Mesenchymal stem cell (in vitro differentiated cells and primary cell): ENCODE data around the gene ASPDH.

Source experiments
- DNase-seq: peaks from one replicate; pipeline ENCODE4 v3.0.0-alpha.2; 2013
- H2AFZ ChIP-seq: one replicate; pipeline ENCODE4 v1.6.1; 2013; ENCODE audit warnings: low read depth, mild to moderate bottlenecking, control low read depth, inconsistent platforms, low read length, moderate library complexity
- H2AK5ac ChIP-seq: 2 replicates; pipeline ENCODE4 v1.6.1; 2013; ENCODE audit warnings: low read length, moderate library complexity, mild to moderate bottlenecking, inconsistent platforms; ENCODE audit not compliant: severe bottlenecking
- H2BK120ac ChIP-seq: one replicate; pipeline ENCODE4 v1.6.1; 2013; ENCODE audit warnings: low read depth, mild to moderate bottlenecking, inconsistent platforms, low read length, moderate library complexity
- H2BK12ac ChIP-seq, 2 experiments: one replicate each; pipeline ENCODE4 v1.6.1; 2013; ENCODE audit warnings: inconsistent platforms in 2 of 2, low read length in 2 of 2, mild to moderate bottlenecking in 2 of 2, moderate library complexity in 2 of 2, control low read depth in 1 of 2
- H2BK15ac ChIP-seq: one replicate; pipeline ENCODE4 v1.6.1; 2013; ENCODE audit warnings: mild to moderate bottlenecking, low read depth, inconsistent platforms; ENCODE audit not compliant: poor library complexity, severe bottlenecking
- H2BK5ac ChIP-seq: 2 replicates; pipeline ENCODE4 v1.6.1; 2013; ENCODE audit warnings: low read depth, mild to moderate bottlenecking, low read length, control low read depth, inconsistent platforms; ENCODE audit not compliant: poor library complexity, severe bottlenecking
- H3K14ac ChIP-seq, 2 experiments: one replicate each; pipeline ENCODE4 v1.6.1; 2013; ENCODE audit warnings: inconsistent platforms in 2 of 2, low read length in 2 of 2, control low read depth in 1 of 2, mild to moderate bottlenecking in 1 of 2, moderate library complexity in 1 of 2
- H3K18ac ChIP-seq, 2 experiments: one replicate each; pipeline ENCODE4 v1.6.1; 2013; ENCODE audit warnings: inconsistent platforms in 2 of 2, low read length in 2 of 2, control low read depth in 1 of 2, low read depth in 1 of 2, mild to moderate bottlenecking in 1 of 2
- H3K23ac ChIP-seq, 2 experiments: one replicate each; pipeline ENCODE4 v1.6.1; 2013; ENCODE audit warnings: inconsistent platforms in 2 of 2, low read length in 2 of 2, mild to moderate bottlenecking in 2 of 2, moderate library complexity in 2 of 2, control low read depth in 1 of 2
- H3K27ac ChIP-seq: 2 replicates; pipeline ENCODE4 v1.5.1; 2013; ENCODE audit warnings: mild to moderate bottlenecking, moderate library complexity, low read length, control low read depth, inconsistent platforms; ENCODE audit not compliant: poor library complexity, severe bottlenecking
- H3K27me3 ChIP-seq, 2 experiments: 2 replicates each; pipeline versions ENCODE4 v1.6.1 to v1.7.0; 2013; ENCODE audit warnings: low read length in 2 of 2, mild to moderate bottlenecking in 2 of 2, moderate library complexity in 2 of 2, control low read depth in 1 of 2, inconsistent platforms in 1 of 2; ENCODE audit not compliant: control insufficient read depth in 1 of 2, insufficient read depth in 1 of 2
- H3K36me3 ChIP-seq, 2 experiments: 2 replicates each; pipeline versions ENCODE4 v1.6.1 to v1.7.0; 2013; ENCODE audit warnings: low read length in 2 of 2, control low read depth in 1 of 2, inconsistent platforms in 1 of 2, low read depth in 1 of 2, mild to moderate bottlenecking in 1 of 2; ENCODE audit not compliant: insufficient read depth in 2 of 2, control insufficient read depth in 1 of 2
- H3K4ac ChIP-seq, 2 experiments: one replicate each; pipeline ENCODE4 v1.6.1; 2013; ENCODE audit warnings: inconsistent platforms in 2 of 2, low read length in 2 of 2, mild to moderate bottlenecking in 2 of 2, moderate library complexity in 2 of 2, control low read depth in 1 of 2, low read depth in 1 of 2
- H3K4me1 ChIP-seq: 2 replicates; pipeline ENCODE4 v1.6.1; 2013; ENCODE audit warnings: low read depth, low read length, control low read depth; ENCODE audit not compliant: control insufficient read depth, insufficient read depth
- H3K4me2 ChIP-seq: 2 replicates; pipeline ENCODE4 v1.6.1; 2013; ENCODE audit warnings: low read length, mild to moderate bottlenecking, inconsistent platforms; ENCODE audit not compliant: poor library complexity, severe bottlenecking
- H3K4me3 ChIP-seq, 2 experiments: 2 replicates each; pipeline versions ENCODE4 v1.5.1 to v1.7.0; 2013; ENCODE audit warnings: low read length in 2 of 2, mild to moderate bottlenecking in 2 of 2, control low read depth in 1 of 2, low read depth in 1 of 2; ENCODE audit not compliant: insufficient read depth in 1 of 2
- H3K79me1 ChIP-seq: replicated peaks from 2 replicates; pipeline ENCODE4 v1.6.1; 2013; ENCODE audit warnings: mild to moderate bottlenecking, control low read depth, low read length, inconsistent platforms; ENCODE audit not compliant: poor library complexity, severe bottlenecking
- H3K9ac ChIP-seq: 2 replicates; pipeline ENCODE4 v1.7.0; 2013; ENCODE audit warnings: mild to moderate bottlenecking, low read length, moderate library complexity
- H3K9me3 ChIP-seq: 2 replicates; pipeline ENCODE4 v1.7.0; 2013; ENCODE audit warnings: mild to moderate bottlenecking, low read length; ENCODE audit not compliant: control insufficient read depth
- H4K8ac ChIP-seq: one replicate; pipeline ENCODE4 v1.6.1; 2013; ENCODE audit warnings: inconsistent platforms, mild to moderate bottlenecking, low read length, moderate library complexity
- H4K91ac ChIP-seq: one replicate; pipeline ENCODE4 v1.6.1; 2013; ENCODE audit warnings: mild to moderate bottlenecking, low read length, inconsistent platforms
- WGBS: methylation state at CpG from one replicate; pipeline ENCODE4 v1.1.7; 2013; ENCODE audit warnings: mixed read lengths; 5-methylcytosine and 5-hydroxymethylcytosine counted together

ASPDH gene

GRCh38 chr19:50493171-50493570 is 20.5 kb downstream of the ASPDH start:
- H3K4me2 ChIP-seq: no peak overlapping the region
- WGBS: 59% methylated on average over 8 of the region's 8 CpGs
- H3K4ac ChIP-seq: no peak overlapping the region
- H3K27me3 ChIP-seq: peaks cover 14 to 81% of the 10 kb centered on the region in 2 experiments
- DNase-seq: no peak
- no peak overlapping the region for H2AK5ac ChIP-seq
- no peak overlapping the region for H4K8ac ChIP-seq
- H2BK15ac ChIP-seq: no peak overlapping the region
- H3K79me1 ChIP-seq: peaks cover 1% of the 10 kb centered on the region
- H2BK120ac ChIP-seq: no peak overlapping the region
- H2BK5ac ChIP-seq: no peak overlapping the region
- no peak overlapping the region for H3K23ac ChIP-seq
- H3K9me3 ChIP-seq: peaks cover 2% of the 10 kb centered on the region
- H2AFZ ChIP-seq: no peak overlapping the region
- no peak overlapping the region for H3K9ac ChIP-seq
- H3K27ac ChIP-seq: no peak overlapping the region
- peaks cover 0 to 14% of the 10 kb centered on the region in 2 experiments for H3K36me3 ChIP-seq
- H3K4me3 ChIP-seq: no peak overlapping the region
- H3K14ac ChIP-seq: no peak overlapping the region
- no peak overlapping the region for H2BK12ac ChIP-seq
- H3K18ac ChIP-seq: no peak overlapping the region
- H3K4me1 ChIP-seq: peaks cover 2% of the 10 kb centered on the region
- H4K91ac ChIP-seq: no peak overlapping the region

- no peak overlapping the region for H4K91ac ChIP-seq
- no peak overlapping the region for H3K9ac ChIP-seq
- H3K4me3 ChIP-seq: no peak overlapping the region
- H2AFZ ChIP-seq: no peak overlapping the region
- no peak overlapping the region for H3K4me2 ChIP-seq
- H2BK15ac ChIP-seq: no peak overlapping the region
- 17% methylated on average over 9 of the region's 12 CpGs for WGBS
- no peak overlapping the region for H3K18ac ChIP-seq
- H3K27ac ChIP-seq: no peak overlapping the region
- peaks cover 0 to 14% of the 10 kb centered on the region in 2 experiments for H3K36me3 ChIP-seq
- H3K27me3 ChIP-seq: peaks cover 12 to 78% of the 10 kb centered on the region in 2 experiments
- no peak overlapping the region for H2BK5ac ChIP-seq
- no peak overlapping the region for H3K23ac ChIP-seq
- H4K8ac ChIP-seq: no peak overlapping the region
- H2BK12ac ChIP-seq: no peak overlapping the region
- no peak overlapping the region for H2BK120ac ChIP-seq
- DNase-seq: peak; percentile 17
- H2AK5ac ChIP-seq: no peak overlapping the region
- peaks cover 2% of the 10 kb centered on the region for H3K9me3 ChIP-seq
- peaks cover 2% of the 10 kb centered on the region for H3K4me1 ChIP-seq
- H3K79me1 ChIP-seq: peaks cover 1% of the 10 kb centered on the region
- H3K4ac ChIP-seq: no peak overlapping the region
- no peak overlapping the region for H3K14ac ChIP-seq
Observed at GRCh38 chr19:50492303-50493052, 21.2 kb downstream of the ASPDH start.

- peaks cover 17 to 70% of the 10 kb centered on the region in 2 experiments for H3K27me3 ChIP-seq
- H3K9ac ChIP-seq: no peak overlapping the region
- no peak overlapping the region for H2BK5ac ChIP-seq
- H2AK5ac ChIP-seq: no peak overlapping the region
- H3K4ac ChIP-seq: no peak overlapping the region
- H3K4me1 ChIP-seq: peaks cover 2% of the 10 kb centered on the region
- H3K9me3 ChIP-seq: peaks cover 7% of the 10 kb centered on the region
- H3K79me1 ChIP-seq: peaks cover 1% of the 10 kb centered on the region
- peaks cover 0 to 11% of the 10 kb centered on the region in 2 experiments for H3K36me3 ChIP-seq
- no peak overlapping the region for H2BK120ac ChIP-seq
- H4K8ac ChIP-seq: no peak overlapping the region
- no peak overlapping the region for H4K91ac ChIP-seq
- no peak overlapping the region for H3K23ac ChIP-seq
- 69% methylated on average over 26 of the region's 26 CpGs for WGBS
- H2BK15ac ChIP-seq: no peak overlapping the region
- H2BK12ac ChIP-seq: no peak overlapping the region
- H3K18ac ChIP-seq: no peak overlapping the region
- no peak for DNase-seq
- no peak overlapping the region for H3K4me2 ChIP-seq
- no peak overlapping the region for H3K27ac ChIP-seq
- no peak overlapping the region for H3K14ac ChIP-seq
- H3K4me3 ChIP-seq: no peak overlapping the region
- H2AFZ ChIP-seq: no peak overlapping the region
Observed at GRCh38 chr19:50490991-50491472, 22.7 kb downstream of the ASPDH start.

- Histone ChIP-seq H3K79me1 (peaks cover 4% of the 10 kb centered on the region), H3K9me3 (peaks cover 7% of the 10 kb centered on the region), H3K4ac (no peak overlapping the region), H3K23ac (no peak overlapping the region), H2BK15ac (no peak overlapping the region), H3K27me3 (peaks cover 17 to 70% of the 10 kb centered on the region in 2 experiments), H2AFZ (no peak overlapping the region), H4K91ac (no peak overlapping the region), H3K14ac (no peak overlapping the region), H3K4me1 (peaks cover 2% of the 10 kb centered on the region), H2BK120ac (no peak overlapping the region), H3K27ac (no peak overlapping the region), H3K4me2 (no peak overlapping the region), H2AK5ac (no peak overlapping the region), H3K4me3 (no peak overlapping the region), H2BK5ac (no peak overlapping the region), H3K18ac (no peak overlapping the region), H3K9ac (no peak overlapping the region), H2BK12ac (no peak overlapping the region), H4K8ac (no peak overlapping the region), H3K36me3 (peaks cover 0 to 15% of the 10 kb centered on the region in 2 experiments)
- no peak for DNase-seq
- WGBS: 81% methylated on average over 13 of the region's 18 CpGs
Observed at GRCh38 chr19:50490411-50490811, 23.3 kb downstream of the ASPDH start.
